ENCODE measurements around the gene PSMG3. TPM values are rescaled to one million over a fixed set of nuclear protein-coding genes. Genes with fewer than 3 reads are reported as not detected.
A peak's percentile ranks its signal among the peaks of the same experiment; 100 is the strongest.
"Not testable (repeated sequence)": the region's sequence is repeated elsewhere in the genome, so short reads cannot be mapped to it uniquely, and the experiment has no call there.

Gene PSMG3
- total RNA-seq, 2 donors from 2014 or later: 23.2 to 69.1 TPM

- Mint-ChIP-seq H3K27ac (no peak overlapping the region), H3K4me3 (peak overlapping the region; percentile 20), H3K4me1 (ENCODE audit: low read depth in 2 of 2) (peaks cover 24 to 25% of the 10 kb centered on the region in 2 donors), H3K27me3 (peaks cover 4 to 8% of the 10 kb centered on the region in 2 donors), H3K9me3 (no peaks in the 10 kb centered on the region), H3K36me3 (no peaks in the 10 kb centered on the region)
- no peak for ATAC-seq
- no peak for DNase-seq (ENCODE audit: low spot score)
Observed at GRCh38 chr7:1529383-1530116, 40.3 kb downstream of the PSMG3 start.

GRCh38 chr7:1526271-1526754 lies 43.5 kb downstream of the PSMG3 start:
- H3K27ac Mint-ChIP-seq: no peak overlapping the region
- no peaks in the 10 kb centered on the region for H3K36me3 Mint-ChIP-seq

GRCh38 chr7:1525409-1525808 lies 44.4 kb downstream of the PSMG3 start:
- H3K27me3 Mint-ChIP-seq: peaks cover 4 to 8% of the 10 kb centered on the region in 2 donors
- DNase-seq (ENCODE audit: low spot score) (no peak), ATAC-seq (no peak)
- H3K4me1 Mint-ChIP-seq (ENCODE audit: low read depth in 2 of 2): peaks cover 0 to 2% of the 10 kb centered on the region in 2 donors
- no peak overlapping the region for H3K27ac Mint-ChIP-seq
- no peak overlapping the region for H3K4me3 Mint-ChIP-seq
- no peaks in the 10 kb centered on the region for H3K9me3 Mint-ChIP-seq
- H3K36me3 Mint-ChIP-seq: no peaks in the 10 kb centered on the region

More at GRCh38 chr7:1526271-1526754, 43.5 kb downstream of the PSMG3 start:
- ATAC-seq (no peak), DNase-seq (ENCODE audit: low spot score) (no peak)
- peaks cover 0 to 2% of the 10 kb centered on the region in 2 donors for H3K4me1 Mint-ChIP-seq (ENCODE audit: low read depth in 2 of 2)
- peaks cover 4 to 8% of the 10 kb centered on the region in 2 donors for H3K27me3 Mint-ChIP-seq
- no peak overlapping the region for H3K4me3 Mint-ChIP-seq
- H3K9me3 Mint-ChIP-seq: no peaks in the 10 kb centered on the region

- Mint-ChIP-seq H3K4me3 (no peak overlapping the region), H3K4me1 (ENCODE audit: low read depth in 2 of 2) (no peaks in the 10 kb centered on the region), H3K27me3 (peaks cover 7 to 8% of the 10 kb centered on the region in 2 donors), H3K27ac (no peak overlapping the region), H3K9me3 (peaks cover 3% of the 10 kb centered on the region), H3K36me3 (peaks cover 5% of the 10 kb centered on the region)
- DNase-seq (ENCODE audit: low spot score): no peak
- no peak for ATAC-seq
Observed at GRCh38 chr7:1523844-1524243, 46.0 kb downstream of the PSMG3 start.

- ATAC-seq (no peak), DNase-seq (ENCODE audit: low spot score) (no peak)
- Mint-ChIP-seq H3K4me3 (no peak overlapping the region), H3K4me1 (ENCODE audit: low read depth in 2 of 2) (no peaks in the 10 kb centered on the region), H3K36me3 (peaks cover 5% of the 10 kb centered on the region), H3K27ac (no peak overlapping the region), H3K9me3 (peaks cover 3% of the 10 kb centered on the region), H3K27me3 (peaks cover 7 to 8% of the 10 kb centered on the region in 2 donors)
Observed at GRCh38 chr7:1523208-1523607, 46.6 kb downstream of the PSMG3 start.

- H3K4me1 Mint-ChIP-seq (ENCODE audit: low read depth in 2 of 2): no peaks in the 10 kb centered on the region
- DNase-seq (ENCODE audit: low spot score) (no peak), ATAC-seq (peak in 1 of 2 donors; percentile 11)
- H3K27me3 Mint-ChIP-seq: peaks cover 1 to 4% of the 10 kb centered on the region in 2 donors
- peaks cover 5% of the 10 kb centered on the region for H3K36me3 Mint-ChIP-seq
- no peak overlapping the region for H3K4me3 Mint-ChIP-seq
- no peak overlapping the region for H3K27ac Mint-ChIP-seq
- H3K9me3 Mint-ChIP-seq: peaks cover 3% of the 10 kb centered on the region
Observed at GRCh38 chr7:1521456-1521855, 48.4 kb downstream of the PSMG3 start.

- Mint-ChIP-seq H3K27me3 (peaks cover 0 to 4% of the 10 kb centered on the region in 2 donors), H3K9me3 (peaks cover 3% of the 10 kb centered on the region), H3K4me3 (no peak overlapping the region), H3K4me1 (ENCODE audit: low read depth in 2 of 2) (no peaks in the 10 kb centered on the region), H3K36me3 (peaks cover 5% of the 10 kb centered on the region), H3K27ac (no peak overlapping the region)
- ATAC-seq: peak in 1 of 2 donors; percentile 7
- no peak for DNase-seq (ENCODE audit: low spot score)
Observed at GRCh38 chr7:1520539-1521234, 49.1 kb downstream of the PSMG3 start.

- not testable (repeated sequence) for H3K27ac Mint-ChIP-seq; DNase-seq (ENCODE audit: low spot score); H3K36me3 Mint-ChIP-seq; H3K27me3 Mint-ChIP-seq; ATAC-seq; H3K4me1 Mint-ChIP-seq (ENCODE audit: low read depth in 2 of 2); H3K4me3 Mint-ChIP-seq; H3K9me3 Mint-ChIP-seq
Observed at GRCh38 chr7:1519322-1519922, 50.4 kb downstream of the PSMG3 start.

Other genes starting within 250 kb of the PSMG3 start
- gene MICALL2, start 110.6 kb downstream of the PSMG3 start, total RNA-seq: 1 to 10 TPM; 2.0 to 2.1 TPM
- 100 to 1,000 TPM in 1 of 2 donors, 10 to 100 TPM in 1; 79.0 to 153 TPM for gene INTS1, start 65.6 kb downstream of the PSMG3 start, total RNA-seq
- gene MAFK, start 39.3 kb downstream of the PSMG3 start, total RNA-seq: 10 to 100 TPM; 43.1 to 60.9 TPM
- gene TMEM184A, start 13.8 kb downstream of the PSMG3 start, total RNA-seq: not detected
- gene ELFN1, start 100.2 kb upstream of the PSMG3 start, total RNA-seq: under 1 TPM in 1 of 2 donors, not detected in 1; 0.11 TPM

All from natural killer cell treated with Interleukin-12 subunit alpha and Interleukin-12 subunit beta and Interleukin-15 and Interleukin-18, amount 100 ng/mL, for 72 hours (primary cell).